COLO668 (cell line): ENCODE results near the gene CLASRP.

Experiments
- DNase-seq: peaks from one replicate; lab custom pipeline; 2025; ENCODE audit not compliant: unreplicated experiment; lab: John Stamatoyannopoulos, UW

CLASRP gene

DNA sequence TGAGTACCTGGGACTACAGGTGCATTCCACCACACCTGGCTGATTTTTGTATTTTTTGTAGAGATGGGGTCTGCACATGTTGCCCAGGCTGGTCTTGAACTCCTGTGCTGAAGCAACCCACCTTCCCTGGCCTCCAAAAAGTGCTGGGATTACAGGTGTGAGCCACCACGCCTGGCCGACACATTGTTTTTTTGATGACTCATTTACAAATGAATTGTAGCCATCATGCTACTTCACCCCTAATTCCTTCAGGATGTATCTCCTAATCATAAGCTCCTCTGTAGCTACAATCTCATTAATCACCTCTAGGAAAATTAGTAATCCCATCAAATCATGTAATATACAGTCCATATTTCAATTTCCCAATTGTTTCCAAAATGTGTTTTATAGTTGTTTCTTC is 19.7 kb upstream of the CLASRP start:
- no peak for DNase-seq

DNA sequence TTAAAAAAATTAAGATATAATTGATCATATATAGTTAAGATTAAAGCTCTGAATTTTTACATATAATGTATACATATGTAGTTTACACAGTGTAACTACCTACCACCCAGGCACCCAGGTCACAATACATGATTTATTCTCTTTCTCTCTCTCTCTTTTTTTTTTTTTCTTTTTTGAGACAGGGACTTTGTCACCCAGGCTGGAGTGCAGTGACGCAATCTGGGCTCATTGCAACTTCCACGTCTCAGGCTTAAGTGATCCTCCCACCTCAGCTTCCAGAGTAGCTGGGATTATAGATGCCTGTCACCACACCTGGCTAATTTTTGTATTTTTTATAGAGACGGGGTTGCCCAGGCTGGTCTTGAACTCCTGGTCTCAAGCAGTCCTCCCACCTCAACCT is 18.8 kb upstream of the CLASRP start:
- DNase-seq = no peak

DNA sequence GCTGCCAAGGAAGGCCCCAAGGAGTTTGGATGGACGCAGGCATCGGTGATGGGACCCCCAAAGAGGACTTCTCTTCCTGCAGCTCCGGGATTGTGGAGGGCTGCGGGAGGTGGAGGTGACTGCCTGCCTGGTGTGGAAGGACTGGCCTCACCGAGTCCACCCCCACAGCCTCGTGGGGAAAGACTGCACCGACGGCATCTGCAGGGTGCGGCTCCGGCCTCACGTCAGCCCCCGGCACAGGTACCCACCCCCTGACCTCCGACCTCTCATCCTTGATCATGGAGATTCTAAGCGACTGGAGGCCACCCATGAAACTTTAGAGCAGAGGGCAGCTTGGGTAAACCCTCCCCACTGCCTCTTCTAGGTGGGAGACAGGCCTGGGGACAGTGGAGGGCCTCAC is 16.9 kb upstream of the CLASRP start:
- no peak for DNase-seq

DNA sequence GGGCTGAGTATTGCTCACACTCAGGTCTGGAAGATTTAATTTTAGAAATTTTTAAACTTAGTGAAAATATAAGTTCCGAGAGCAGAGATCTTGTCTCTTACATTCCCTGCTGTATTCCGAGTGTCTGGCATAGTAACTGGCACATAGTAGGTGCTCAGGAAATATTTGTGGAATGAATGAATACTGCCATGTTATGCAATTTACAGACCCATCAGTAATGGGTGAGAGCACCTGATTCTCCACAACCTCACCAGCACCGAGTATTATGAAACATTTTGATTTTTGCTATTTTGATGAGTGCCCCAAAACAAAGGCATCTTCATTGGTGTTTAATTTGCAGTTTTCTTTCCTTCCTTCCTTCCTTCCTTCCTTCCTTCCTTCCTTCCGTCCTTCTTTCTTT is 15.8 kb upstream of the CLASRP start:
- no peak for DNase-seq

DNA sequence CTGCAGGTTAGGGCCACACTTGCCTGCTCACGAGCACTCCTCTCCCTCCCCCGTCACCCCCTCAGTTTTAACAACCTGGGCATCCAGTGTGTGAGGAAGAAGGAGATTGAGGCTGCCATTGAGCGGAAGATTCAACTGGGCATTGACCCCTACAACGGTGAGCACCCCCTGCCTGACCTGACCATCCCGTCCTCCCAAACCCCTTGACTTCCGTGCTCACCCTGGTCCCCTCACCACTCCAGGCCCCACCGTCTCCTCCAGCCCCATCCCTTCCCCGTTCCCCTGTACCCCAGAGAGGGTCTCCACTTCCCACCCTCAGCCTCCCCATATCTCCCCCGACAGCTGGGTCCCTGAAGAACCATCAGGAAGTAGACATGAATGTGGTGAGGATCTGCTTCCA is 13.6 kb upstream of the CLASRP start:
- no peak for DNase-seq

- no peak for DNase-seq
Measured at GRCh38 chr19:45027371-45027770, 11.5 kb upstream of the CLASRP start.

- no peak for DNase-seq
Measured at GRCh38 chr19:45030825-45031224, 8.0 kb upstream of the CLASRP start.

DNA sequence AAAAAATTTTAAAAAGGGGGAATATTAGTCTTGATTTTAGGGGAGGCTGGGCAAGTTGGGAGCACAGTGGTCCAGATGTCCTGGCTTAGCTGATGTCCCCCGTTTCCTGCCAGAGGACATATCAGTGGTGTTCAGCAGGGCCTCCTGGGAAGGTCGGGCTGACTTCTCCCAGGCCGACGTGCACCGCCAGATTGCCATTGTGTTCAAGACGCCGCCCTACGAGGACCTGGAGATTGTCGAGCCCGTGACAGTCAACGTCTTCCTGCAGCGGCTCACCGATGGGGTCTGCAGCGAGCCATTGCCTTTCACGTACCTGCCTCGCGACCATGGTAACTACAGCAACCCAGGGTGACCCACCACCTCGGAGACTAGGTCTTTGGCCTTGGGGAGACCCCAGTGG is 6.4 kb upstream of the CLASRP start:
- no peak for DNase-seq

- no peak for DNase-seq
Measured at GRCh38 chr19:45035755-45036154, 3.1 kb upstream of the CLASRP start.

DNA sequence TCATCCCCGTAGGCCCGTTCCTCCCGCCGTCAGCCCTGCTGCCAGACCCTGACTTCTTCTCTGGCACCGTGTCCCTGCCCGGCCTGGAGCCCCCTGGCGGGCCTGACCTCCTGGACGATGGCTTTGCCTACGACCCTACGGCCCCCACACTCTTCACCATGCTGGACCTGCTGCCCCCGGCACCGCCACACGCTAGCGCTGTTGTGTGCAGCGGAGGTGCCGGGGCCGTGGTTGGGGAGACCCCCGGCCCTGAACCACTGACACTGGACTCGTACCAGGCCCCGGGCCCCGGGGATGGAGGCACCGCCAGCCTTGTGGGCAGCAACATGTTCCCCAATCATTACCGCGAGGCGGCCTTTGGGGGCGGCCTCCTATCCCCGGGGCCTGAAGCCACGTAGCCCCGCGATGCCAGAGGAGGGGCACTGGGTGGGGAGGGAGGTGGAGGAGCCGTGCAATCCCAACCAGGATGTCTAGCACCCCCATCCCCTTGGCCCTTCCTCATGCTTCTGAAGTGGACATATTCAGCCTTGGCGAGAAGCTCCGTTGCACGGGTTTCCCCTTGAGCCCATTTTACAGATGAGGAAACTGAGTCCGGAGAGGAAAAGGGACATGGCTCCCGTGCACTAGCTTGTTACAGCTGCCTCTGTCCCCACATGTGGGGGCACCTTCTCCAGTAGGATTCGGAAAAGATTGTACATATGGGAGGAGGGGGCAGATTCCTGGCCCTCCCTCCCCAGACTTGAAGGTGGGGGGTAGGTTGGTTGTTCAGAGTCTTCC is 1.3 kb upstream of the CLASRP start:
- DNase-seq = no peak

DNA sequence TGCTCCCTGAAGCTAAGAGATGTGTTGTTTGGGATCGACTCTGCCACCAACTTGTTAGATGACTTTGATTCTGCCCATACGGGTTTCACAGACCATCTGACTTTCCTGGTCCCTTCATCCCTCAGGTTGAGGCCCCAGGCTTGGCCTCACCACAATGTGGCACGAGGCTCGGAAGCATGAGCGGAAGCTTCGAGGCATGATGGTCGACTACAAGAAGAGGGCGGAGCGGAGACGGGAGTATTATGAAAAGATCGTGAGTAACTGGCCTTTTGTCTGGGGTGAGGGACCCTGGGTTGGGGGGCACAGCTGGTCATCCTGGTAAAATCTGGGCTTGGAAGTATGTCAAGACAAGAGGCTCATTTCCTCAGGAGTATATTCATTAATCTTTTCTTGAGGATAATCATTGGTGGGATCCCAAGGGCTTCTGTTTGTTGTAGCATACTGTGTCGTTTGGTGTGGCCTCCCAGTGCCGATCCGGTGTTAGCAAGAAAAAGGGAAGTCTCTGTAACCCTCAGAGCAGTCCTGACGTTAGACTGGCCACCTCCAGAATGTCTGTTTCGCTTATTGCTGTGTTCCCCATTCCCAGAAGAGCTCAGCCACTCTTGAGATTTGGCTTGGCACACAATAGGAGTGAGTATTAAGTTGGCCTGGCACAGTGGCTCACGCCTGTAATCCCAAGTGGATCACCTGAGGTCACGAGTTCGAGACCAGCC is 1.4 kb downstream of the CLASRP start:
- no peak for DNase-seq

DNA sequence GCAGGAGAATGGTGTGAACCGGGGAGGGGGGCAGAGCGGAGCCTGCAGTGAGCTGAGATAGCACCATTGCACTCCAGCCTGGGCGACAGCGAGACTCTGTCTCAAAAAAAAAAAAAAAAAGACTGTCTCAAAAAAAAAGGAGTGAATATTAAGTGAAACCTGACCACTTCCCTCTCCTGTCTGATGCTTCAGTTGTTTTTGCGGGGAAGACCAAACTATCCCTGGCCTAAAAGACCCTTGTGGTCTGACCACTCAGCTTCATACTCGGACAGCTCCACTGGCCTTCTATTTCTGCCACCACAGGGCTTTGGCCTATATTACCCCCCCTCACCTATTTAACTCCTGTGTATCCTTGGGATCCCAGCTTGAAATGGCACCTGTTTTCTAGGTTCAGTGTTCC is 2.3 kb downstream of the CLASRP start:
- no peak for DNase-seq

DNA sequence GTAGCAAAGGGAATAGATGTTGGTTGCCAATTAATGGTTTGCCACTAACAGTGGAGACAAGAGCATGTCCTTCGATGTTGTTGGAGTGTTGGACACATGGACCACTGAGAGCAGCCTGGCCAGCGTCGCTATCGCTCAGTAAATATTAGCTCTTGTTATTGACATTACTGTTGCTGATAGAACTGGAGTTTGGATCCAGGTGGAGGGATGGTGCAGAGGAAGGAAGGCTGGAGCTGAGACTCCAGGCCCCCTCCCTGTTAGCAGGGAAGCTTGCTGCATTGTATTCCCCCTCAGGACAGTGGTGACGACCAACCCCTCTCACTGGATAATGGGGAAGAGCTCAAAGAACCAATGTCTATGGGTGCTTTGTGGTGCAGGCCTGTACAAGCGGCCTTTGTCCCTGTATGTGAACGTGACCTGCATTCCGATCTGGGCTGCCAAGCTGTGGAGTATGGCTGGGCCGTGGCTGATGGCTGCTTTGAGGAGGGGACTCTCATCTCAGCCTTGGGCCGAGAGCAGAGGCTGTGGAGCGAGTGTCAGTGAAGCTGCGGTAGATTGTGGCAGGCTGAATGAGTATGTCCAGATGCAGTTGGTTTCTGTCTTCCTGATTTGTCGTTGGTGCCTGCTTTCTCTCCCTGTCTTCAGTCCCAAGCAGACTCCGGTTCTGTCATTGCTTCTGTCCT is 7.0 kb downstream of the CLASRP start:
- peak; percentile 62 for DNase-seq

DNA sequence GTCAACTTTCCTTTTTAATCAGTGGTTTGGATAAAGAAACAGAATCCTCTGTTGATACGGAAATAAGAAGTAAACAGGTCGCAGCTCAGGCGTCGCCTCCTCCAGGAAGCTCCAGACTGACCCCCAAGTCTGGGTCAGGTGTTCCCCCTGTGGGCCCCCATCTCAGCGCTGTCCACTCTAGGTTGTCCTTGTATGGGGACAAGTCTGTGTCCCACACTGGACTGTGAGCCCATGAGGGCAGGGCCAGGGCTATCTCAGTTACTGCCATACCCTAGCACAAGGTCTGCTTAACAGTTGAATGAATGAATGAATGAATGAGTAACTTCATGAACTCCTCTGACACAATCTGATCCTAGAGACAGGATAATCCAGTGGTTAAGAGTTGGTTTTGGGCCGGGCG is 7.5 kb downstream of the CLASRP start:
- DNase-seq = no peak

- no peak for DNase-seq
Measured at GRCh38 chr19:45047188-45047797, 8.4 kb downstream of the CLASRP start.

- no peak for DNase-seq
Measured at GRCh38 chr19:45049073-45049736, 10.4 kb downstream of the CLASRP start.

DNA sequence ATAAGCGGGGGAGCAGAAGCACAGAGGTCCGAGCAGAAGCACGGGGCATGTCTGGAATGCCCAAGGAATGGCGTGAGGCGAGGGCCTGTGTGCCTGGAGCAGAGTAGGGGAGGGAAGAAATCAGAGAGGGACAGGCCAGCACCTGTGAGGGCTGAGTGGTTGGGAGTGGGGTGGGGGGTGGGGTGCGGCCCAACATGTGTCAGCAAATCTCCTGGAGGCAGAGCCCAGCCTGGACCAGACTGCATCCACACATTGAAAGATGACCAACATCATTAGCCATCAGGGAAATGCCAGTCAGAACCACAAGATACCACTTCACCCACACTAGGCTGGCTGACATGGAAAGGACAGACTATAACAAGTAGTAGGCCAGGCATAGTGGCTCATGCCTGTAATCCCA is 11.2 kb downstream of the CLASRP start:
- DNase-seq = no peak

DNA sequence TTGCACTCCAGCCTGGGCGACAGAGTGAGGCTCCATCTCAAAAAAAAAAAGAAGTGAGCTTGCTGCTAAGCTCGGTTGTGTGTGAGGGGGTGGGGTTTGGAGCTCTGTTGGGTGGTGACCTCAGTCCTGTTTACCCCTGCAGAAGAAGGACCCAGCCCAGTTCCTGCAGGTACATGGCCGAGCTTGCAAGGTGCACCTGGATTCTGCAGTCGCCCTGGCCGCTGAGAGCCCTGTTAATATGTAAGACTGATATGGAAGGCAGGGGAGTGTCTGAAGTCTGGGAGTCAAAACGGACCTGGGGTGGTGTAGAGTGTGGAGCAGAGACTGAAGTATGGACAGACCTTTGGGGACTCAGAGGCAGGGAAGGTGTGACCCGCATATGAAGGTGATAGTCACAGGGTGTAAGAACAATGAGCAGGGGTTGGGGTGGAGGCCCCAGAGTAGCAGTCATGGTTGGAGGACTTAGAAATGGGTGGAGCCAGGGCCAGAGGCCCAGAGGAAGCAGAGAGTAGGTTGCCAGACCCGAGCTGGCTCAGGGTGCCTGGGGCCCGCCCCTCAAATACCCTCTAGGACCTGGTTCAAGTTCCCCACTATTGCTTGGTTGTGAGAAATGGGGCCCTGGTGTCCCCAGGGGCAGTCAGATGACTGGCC is 13.2 kb downstream of the CLASRP start:
- DNase-seq = no peak

DNA sequence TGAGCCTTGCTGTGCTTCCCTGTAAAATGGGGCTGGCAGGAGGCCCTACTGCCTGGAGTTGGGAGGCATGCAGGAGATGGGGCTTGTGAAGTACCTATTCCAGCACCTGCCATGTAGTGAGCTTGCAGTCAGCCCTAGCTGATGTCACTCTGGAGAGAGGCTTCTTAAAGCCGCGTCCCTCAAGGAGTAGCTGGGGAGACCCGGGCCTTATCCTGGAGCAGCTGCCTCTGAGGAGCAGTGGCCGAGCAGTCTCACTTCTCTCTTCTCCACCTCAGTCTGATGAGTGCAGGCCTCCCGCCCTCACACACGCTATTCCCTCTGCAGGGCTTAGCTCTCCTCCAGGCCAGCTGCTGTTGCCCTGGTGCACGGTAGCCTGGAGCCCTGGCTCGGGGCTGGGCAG is 18.0 kb downstream of the CLASRP start:
- no peak for DNase-seq

- DNase-seq = no peak
Measured at GRCh38 chr19:45057444-45057843, 18.6 kb downstream of the CLASRP start.
